GM23248 (cell line): ENCODE results near the gene RAMP3.

Source experiments
- EZH2 ChIP-seq: fragments of 200-600 bp; sonication (generic); IDR thresholded peaks from 2 replicates; pipeline ENCODE4 v1.6.1; 2018; ENCODE audit warnings: antibody characterized with exemption, mild to moderate bottlenecking; ENCODE audit not compliant: insufficient read depth, poor library complexity, severe bottlenecking
- EZH2phosphoT487 ChIP-seq: fragments of 200-600 bp; sonication (generic); IDR thresholded peaks from 2 replicates; pipeline ENCODE4 v1.6.1; 2018; ENCODE audit warnings: antibody characterized with exemption, moderate library complexity, mild to moderate bottlenecking, low read depth; ENCODE audit not compliant: insufficient read depth

GRCh38 chr7:45219801-45220435, 62.3 kb downstream of the RAMP3 start:
- TF ChIP-seq EZH2: no peak
- TF ChIP-seq EZH2phosphoT487: no peak
